HL-60/S4 (cell line): Measurements from ENCODE around the gene BLOC1S5.

Source experiments
- in situ Hi-C: fragments of 300-500 bp; cut with MboI; formaldehyde crosslinking; loops from 2 replicates; pipeline ENCODE4 v1.14.3; 2022; ENCODE audit warnings: low sequenced_read_pairs

BLOC1S5 gene

DNA sequence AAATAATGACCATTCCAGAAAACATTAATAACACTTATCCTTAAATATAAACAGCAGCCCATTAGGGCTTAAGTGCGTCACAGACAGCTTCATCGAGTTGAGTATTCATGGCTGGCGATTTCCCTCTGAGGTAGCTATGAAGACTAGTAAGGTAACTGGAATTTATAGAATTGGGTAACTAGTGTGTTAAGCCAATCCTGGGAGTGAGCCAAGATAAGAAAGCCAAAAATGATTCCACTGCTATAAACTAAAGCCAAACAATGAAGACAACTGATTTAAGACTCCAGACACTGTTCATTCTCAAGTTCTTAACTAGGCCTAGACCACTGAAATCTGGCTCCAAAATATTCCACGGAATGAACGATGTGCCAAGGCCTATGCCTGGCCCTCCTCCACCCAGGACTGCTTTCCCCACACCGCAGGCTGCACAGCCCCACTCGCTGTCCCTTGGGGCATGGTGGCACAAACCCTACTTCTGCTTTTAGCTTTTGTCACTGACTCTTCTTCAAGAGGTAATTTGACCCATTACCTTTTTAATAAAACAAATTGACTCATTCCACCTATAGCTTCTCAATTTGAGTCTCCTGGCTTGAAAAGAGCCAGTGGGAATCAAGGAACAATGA is 66.0 kb downstream of the BLOC1S5 start:
- in situ Hi-C loops, result loop anchor here (25.0 kb wide), 1 partner anchor 261 kb away; the partner anchor contains the start of gene BMP6

DNA sequence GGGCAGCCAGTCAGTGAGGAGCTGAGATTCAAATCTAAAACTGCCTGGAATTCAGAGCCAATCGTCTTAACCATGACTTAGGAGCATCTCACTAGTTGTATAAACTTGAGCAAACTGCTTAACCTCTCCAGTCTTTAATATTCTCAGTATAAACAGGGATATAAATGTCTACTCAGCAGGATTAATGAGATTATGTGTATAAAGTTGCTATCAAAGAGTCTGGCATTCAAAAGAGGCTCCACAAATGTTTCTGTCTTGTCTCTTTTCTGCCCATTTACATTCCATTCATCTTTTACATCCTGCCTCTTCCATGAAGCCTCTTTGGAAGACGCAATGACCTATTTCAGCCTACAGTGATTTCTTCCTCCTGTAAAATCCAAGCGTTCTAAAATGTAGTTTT is 66.9 kb downstream of the BLOC1S5 start:
- in situ Hi-C loops, result loop anchor here (25.0 kb wide), 1 partner anchor 260 kb away; the partner anchor contains the start of gene BMP6

DNA sequence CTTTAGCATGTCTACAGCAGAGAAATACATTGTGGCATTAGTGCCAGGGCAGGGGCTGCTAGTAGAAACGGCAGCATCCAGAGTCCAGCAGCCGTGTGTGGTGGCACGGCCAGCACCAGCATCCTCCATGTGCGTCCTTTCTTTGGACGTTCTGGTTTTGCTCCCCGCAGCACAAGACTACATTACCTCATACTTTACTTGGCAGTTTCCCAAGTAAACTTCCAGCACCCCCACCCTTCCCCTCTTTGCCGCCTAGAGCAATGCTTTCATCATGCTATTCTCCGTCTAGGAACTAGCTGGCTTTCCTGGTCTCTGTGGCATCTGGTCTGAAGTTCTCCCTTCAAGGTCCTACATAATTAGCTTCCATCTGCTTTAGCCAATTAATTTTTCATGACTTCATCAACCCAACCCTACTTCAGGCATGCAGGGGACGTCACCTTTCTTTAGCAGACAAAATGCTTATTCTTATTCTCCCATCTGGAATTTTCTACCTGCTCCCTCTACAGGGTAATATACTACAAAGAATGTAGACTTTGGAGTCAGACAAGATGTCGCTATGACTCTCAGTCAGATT is 67.6 kb downstream of the BLOC1S5 start:
- in situ Hi-C loops, result loop anchor here (25.0 kb wide), 1 partner anchor 259 kb away; the partner anchor contains the start of gene BMP6

DNA sequence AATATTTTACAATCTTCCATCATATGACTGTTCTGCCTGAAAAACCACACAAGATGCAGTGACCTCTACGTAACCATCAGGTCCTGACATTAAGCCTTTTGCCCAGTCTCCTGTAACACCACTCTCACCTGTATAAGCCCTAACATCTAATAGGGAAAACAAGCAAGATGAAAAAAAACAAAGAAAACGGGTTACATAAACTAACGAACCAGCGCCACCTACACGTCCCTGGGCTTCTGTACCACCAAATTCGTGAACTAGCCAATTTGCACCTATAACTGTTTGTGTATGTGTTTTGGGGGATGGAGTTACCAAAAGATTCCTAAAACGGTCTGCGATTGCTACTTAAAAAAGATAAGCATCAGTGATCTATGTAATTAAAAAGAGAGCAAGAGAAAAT is 70.2 kb downstream of the BLOC1S5 start:
- in situ Hi-C loops, result loop anchor here (25.0 kb wide), 1 partner anchor 257 kb away; the partner anchor contains the start of gene BMP6

DNA sequence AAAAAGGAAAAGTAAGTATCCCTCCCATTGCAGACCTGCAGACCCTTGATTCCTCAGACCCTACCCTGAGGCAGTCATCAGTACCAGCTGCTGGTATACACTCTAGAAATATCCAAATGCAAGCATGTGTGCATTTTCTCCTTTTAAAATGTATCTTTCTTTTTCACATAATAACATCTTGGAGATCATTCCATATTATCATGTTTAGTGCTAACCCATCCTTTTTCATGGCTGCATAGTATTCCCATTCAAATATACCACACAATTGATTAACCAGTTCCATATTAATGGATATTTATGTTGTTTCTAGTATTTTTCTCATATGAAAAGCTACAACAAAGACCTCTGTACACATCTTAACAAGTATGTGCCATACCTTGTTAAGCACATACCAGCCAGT is 70.8 kb downstream of the BLOC1S5 start:
- in situ Hi-C loops, result loop anchor here (25.0 kb wide), 1 partner anchor 256 kb away; the partner anchor contains the start of gene BMP6

DNA sequence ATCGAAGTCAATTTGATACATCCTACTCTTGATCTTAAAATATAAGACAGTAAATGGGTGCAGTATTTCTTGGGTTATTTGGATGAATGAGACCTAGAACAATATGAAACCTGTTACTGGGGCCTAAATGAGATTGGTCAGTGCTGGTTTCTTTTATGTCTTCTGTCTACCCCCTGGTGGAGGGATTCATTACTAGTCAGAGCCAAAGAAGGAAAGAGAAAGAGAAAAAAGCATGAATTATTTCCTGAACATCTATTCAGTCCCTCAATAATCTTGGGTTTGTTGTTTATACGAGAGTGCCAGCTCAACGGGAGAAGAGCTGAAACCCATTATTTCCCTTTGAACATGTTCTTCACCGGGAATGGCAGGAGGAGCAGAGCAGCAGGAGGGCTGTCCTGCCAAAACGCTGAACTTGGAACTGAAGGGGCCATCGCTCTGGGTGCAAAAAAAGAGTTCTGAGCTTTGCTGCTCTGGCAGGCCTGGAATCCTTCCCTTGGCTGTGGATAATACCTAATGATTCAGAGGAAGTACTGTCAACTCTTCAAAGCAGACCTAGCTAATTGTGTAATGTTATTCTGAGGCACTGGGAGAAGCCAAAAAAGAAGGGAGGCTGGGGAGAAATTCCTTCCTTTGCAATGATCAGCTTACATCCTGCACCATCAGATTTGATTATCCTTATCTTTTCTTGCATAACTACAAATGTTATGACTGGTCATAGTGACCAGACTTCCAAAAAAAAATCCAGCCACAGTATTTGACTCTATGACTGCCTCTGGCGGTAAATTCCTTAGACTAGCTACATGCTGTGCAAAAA is 72.0 kb downstream of the BLOC1S5 start:
- in situ Hi-C loops, result loop anchor here (25.0 kb wide), 1 partner anchor 255 kb away; the partner anchor contains the start of gene BMP6

DNA sequence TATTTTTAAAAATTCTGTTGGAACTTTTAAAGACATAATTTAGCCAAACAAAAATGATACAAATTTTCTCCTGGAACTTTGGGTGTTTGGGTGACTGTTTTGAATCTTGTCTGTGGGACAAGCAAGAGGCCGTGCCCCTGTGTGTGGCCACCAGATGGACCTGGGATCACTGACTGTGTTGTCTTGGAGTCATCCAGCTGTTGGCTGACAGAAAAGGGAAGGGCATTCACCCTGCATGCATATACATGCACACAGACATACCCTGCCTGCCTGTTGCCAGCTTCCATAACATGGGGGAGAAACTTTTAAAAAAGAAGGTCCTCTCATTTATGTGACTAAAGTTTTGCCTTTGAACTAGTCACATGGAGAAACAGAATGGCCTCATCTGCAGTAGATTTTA is 72.7 kb downstream of the BLOC1S5 start:
- in situ Hi-C loops, result loop anchor here (25.0 kb wide), 1 partner anchor 254 kb away; the partner anchor contains the start of gene BMP6

DNA sequence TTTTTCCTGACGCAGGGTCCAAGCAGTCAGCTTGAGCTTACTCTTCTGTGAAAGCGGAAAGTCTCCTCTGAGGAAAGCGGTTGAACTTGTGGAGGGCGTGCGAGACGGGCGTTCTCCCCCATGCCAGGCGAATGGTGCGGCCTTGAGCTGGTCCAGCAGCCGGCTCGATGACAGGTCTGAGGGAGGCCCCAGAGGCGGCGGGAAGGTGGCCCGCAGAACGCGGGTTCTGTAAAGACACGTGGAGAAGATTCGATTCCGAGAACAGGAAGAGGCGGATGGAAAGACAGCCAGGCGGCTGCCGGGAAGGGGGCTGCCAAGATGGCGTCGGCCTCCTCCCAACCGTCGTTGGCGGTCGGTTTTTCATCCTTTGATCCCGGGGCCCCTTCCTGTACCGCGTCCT is 78.0 kb downstream of the BLOC1S5 start:
- in situ Hi-C loops, result loop anchor here (25.0 kb wide), 1 partner anchor 249 kb away; the partner anchor contains the start of gene BMP6

DNA sequence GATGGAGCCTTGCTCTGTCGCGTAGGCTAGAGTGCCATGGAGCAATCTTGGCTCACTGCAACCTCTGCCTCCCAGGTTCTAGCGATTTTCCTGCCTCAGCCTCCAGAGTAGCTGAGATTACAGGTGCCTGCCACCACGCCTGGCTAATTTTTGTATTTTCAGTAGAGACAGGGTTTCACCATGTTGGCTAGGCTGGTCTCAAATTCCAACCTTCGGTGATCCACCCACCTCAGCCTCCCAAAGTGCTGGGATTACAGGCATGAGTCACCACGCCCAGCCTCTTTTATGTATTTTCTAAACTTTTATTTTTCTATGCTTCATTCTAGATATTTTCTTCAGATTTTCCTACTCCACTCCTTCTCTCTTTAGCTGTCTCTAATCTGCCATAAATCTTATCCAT is 80.2 kb downstream of the BLOC1S5 start:
- in situ Hi-C loops, result loop anchor here (25.0 kb wide), 1 partner anchor 247 kb away; the partner anchor contains the start of gene BMP6

DNA sequence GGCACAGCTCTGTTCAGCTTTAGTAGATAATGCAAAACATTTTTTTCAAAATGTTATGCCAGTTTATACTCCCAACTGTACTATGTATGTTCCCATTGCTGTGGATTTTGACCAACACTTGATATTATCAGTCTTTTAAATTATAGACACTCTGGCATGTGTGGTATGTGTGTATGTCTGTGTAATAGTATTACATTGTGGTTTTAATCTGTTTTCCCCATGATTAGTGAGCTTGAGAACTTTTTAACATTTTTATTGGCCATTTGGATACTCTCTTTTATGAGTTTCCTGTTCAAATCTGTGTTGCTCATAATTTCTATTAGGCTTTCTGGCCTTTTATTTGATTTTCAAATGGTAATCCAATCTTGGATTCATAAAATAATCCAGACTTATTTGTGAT is 84.4 kb downstream of the BLOC1S5 start:
- in situ Hi-C loops, result loop anchor here (25.0 kb wide), 1 partner anchor 243 kb away; the partner anchor contains the start of gene BMP6

DNA sequence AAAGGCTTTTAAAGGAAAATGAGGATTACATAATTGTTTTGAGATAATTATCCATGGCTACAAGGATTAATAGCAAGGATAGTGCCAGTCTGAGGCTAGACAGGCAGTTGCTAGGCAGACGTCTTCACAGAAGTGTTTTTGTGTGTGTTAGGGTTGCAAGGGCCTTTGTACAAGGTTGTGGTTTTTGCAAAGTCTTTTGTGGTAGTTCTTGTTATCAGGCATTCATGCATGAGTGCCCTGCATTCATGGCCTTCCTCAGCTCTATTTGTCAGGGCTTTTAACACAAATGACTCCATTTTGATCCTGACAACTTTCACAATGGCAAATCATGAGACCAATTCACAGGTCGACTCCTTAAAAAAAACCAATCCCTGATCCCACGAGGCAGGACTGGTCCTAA is 85.5 kb downstream of the BLOC1S5 start:
- in situ Hi-C loops, result loop anchor here (25.0 kb wide), 1 partner anchor 241 kb away; the partner anchor contains the start of gene BMP6

DNA sequence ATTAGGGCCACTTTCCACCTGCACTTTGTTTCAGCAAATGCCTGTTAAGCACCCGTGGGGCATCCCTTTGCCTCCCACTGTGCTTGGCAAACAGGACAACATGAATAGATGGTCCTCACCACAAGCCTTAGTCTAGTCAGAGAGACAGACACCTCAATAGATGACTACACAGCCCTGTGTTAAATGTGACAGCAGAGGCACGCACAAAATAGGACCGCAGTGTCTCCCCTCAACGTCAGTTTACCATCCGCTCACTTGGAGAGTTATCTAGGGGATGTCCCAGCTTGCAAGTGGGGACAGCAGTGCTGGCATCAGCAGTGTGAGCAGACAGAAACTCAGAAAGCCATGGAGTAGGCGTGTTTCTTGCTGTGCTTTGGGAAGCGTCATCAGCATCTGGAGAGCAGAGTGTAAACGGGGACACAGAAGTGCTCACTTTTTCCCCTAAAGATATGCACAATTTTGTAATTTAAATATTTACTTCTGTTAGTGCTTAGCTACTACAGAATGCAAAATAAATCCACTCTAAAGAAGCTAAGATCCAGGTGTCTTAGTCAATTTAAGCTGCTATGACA is 87.6 kb downstream of the BLOC1S5 start:
- in situ Hi-C loops, result loop anchor here (25.0 kb wide), 1 partner anchor 239 kb away; the partner anchor contains the start of gene BMP6

DNA sequence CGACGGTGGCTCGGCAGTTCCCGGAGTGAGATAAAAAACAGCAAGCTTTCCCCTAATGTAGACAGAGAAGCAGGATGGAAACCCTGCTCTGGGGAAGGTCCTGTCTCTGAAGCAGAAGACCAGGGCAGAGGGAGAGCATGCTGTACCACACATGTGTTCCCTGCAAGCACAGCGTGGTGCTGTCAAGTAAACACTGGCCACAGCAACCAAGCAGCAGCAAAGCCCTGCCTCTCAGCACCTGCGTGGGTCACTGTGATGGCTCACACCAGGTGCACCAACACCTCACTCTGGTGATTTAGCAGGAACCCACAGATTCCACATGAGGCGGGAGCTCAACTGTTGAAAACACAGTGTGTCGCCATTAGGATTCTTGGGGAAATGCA is 88.4 kb downstream of the BLOC1S5 start:
- in situ Hi-C loops, result loop anchor here (25.0 kb wide), 1 partner anchor 238 kb away; the partner anchor contains the start of gene BMP6

DNA sequence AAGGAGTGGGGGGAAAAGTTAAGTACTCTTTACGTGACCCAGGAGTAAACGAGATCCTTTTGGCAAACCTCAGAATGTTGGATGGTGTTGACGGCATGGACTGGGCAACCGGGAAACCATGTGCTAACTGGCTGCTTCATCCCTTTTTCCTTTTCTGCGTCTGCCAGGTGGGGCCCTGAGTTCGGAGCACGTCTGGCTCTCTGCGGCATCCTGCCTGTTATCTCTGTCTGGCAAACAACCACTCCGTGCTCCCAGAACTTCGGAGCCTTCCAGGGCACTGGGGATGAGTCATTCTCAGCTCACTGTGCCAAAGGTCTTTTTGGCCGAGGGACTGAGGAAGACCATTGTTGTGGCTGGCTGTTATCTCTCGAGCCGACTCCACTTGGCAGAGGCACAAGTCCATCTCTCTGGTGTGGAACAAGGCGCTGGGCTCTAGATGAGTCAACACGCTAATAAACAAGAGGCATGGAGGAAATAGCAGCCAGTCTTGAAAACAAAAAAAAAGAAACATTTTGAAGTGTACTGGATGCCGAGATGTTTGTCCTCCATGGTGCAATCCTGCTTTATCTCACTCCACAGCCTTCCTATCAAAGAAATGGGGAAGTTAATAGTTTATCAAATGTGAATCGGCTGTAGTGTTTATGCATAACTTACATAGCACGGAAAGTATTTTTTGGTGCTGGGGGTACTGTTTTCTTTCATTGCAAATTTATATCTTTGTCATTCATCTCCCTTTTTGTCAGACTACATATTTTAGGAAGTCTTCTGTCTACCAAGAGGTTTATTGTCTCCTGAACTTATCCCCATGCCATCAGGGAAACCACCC is 89.0 kb downstream of the BLOC1S5 start:
- in situ Hi-C loops, result loop anchor here (25.0 kb wide), 1 partner anchor 238 kb away; the partner anchor contains the start of gene BMP6

DNA sequence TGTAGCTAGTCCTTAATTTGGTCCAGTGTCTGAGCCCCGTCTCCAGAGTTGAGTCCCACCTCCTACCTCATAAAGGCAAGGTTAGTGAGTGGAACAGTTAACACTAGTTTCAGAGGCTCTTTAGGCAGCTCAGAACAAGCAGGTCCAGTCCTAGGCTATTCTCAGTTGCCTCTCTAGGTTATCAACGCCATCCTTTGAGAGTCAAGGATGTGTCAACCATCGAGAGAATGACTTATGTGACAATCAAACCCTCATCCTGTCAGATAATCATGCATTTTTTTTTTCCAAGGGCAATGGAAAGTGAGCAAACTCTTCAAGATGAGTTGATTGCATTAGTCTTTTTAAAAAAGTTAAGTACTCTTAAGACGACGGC is 89.6 kb downstream of the BLOC1S5 start:
- in situ Hi-C loops, result no loop called here

DNA sequence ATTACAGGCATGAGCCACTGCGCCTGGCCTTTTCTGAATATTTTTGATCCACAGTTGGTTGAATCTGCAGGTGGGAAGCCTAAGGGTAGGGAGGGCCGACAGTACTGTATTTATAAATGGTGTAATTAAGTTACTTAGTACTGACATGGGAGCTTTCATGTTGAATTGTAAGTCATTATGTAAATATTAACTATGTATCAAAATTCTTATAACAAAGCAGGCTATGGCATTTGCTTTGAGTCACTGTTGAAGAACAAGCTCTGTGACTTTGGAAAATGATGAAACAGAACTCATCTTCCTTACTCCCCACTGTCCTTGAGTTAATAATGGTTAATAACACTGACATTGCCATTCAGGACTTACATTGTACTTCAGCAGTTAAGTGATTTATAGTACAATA is 90.6 kb downstream of the BLOC1S5 start:
- in situ Hi-C loops, result no loop called here

DNA sequence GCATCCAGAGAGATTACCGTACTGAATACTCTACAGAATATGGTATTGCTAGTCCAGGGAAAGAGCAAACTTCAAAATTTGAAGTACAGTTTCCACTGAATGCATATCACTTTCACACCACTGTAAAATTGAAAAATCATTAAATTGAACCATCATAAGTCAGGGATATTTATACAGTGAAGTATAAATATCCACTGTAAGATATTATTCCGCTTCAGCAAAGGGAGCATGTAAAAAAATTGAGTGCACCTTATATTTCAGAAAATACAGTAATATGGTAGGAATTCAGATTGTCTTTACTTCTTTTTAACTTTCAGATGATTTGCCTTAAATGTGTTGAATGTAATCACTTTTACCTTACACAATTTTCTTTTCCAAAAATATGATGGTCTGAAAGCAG is 92.7 kb downstream of the BLOC1S5 start:
- in situ Hi-C loops, result no loop called here

DNA sequence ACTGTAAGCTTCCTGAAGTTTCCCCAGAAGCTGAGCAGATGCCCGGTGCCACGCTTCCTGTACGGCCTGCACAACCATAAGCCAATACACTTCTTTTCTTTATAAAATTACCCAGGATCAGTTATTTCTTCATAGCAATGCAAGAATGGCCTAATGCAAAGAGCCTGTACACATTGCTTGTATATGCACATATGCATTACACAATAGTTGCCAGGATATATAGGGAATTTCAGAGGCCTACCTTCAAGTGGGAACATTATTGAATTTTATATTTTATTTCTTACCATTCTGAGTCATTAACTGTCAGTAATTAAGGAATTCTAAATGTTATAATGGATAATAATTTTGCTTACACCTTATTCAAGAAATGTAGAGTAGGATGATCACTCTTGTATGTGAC is 93.6 kb downstream of the BLOC1S5 start:
- in situ Hi-C loops, result no loop called here
